CD4-positive, alpha-beta T cell treated with Interleukin-6 for 4 hours (primary cell): Measurements from ENCODE around the gene UNC79.
"Not testable (repeated sequence)": the region's sequence is repeated elsewhere in the genome, so short reads cannot be mapped to it uniquely, and the experiment has no call there.

Experiments used
- DNase-seq: peaks from one replicate; pipeline ENCODE4 v3.0.0-alpha.2; 2020; ENCODE audit warnings: mixed read lengths

Gene UNC79

GRCh38 chr14:93430315-93431035, at the start of gene UNC79:
Gene UNC79 (plus strand): TSS chr14:93430939. CDS start chr14:93431030, 91 bp downstream.
- DNase-seq = no peak

DNA sequence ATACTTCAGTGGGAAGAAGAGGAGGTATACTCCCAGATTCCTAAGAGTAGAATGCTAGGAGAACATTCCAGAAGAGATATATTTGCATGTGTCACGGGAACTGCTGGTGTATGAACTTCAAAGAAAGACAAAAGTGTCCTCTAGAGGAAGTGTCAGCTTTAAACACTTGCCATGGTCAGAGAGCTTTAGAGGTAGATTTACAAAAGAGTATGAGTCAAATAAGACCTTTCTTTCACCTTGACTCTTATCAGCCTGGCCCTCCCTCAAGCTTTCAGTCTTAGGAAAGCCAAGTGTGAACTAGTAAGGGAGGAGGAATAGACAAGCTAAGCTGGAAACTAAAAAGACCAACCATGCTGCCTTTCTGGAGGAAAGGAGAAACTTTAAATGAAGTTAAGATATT, 49.1 kb upstream of the UNC79 start:
- no peak for DNase-seq

DNA sequence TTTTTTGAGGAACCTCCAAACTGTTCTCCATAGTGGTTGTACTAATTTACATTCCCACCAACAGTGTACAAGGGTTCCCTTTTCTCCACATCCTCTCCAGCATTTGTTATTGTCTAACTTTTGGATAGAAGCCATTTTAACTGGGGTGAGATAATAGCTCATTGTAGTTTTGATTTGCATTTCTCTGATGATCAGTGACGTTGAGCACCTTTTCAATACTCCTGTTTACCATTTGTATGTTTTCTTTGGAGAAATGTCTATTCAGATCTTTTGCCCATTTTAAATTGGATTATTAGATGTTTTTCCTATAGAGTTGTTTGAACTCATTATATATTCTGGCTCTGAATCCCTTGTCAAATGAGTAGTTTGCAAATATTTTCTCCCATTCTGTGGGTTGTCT, 46.5 kb upstream of the UNC79 start:
- not testable (repeated sequence) for DNase-seq

- DNase-seq = no peak
These were observed 35.5 kb upstream of the UNC79 start for GRCh38 chr14:93395231-93395630.

GRCh38 chr14:93396456-93396855, 34.3 kb upstream of the UNC79 start:
- no peak for DNase-seq

GRCh38 chr14:93398491-93398890, 32.2 kb upstream of the UNC79 start:
- no peak for DNase-seq

DNA sequence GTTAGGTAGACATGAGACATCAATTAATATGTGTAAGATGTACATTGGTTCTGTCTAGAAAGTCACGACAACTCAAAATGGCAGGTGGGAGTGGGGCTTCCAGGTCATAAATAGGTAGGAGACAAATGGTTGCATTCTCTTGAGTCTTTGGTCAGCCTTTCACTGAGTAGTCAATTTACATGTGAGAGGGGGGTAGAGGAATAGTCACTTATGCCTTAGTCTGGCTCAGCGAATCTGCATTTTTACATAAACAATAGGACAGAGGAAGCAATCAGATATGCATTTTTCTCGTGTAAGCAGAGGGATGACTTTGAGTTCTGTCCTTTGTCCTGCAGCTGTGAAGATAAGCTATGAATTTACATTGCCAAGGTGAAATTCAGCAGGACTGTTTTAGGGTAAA, 27.8 kb upstream of the UNC79 start:
- no peak for DNase-seq

DNA sequence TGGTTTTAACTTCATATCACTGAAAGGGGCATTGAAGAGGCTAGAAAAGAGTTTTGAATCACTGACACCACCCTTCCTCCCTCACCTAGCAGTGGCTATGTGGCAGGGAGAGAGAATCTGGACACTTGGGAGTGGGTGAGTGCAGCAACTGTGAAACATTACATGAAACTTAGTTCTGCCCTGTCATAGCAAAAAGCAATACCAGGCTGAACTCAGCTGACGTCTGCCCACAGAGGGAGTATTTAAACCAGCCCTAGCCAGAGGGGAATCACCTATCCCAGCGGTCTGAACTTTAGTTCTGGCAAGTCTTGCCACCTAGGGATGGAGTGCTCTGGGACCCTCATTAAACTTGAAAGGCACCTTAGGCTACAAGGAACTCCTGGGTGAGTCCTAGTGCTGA, 20.7 kb upstream of the UNC79 start:
- DNase-seq = no peak

DNA sequence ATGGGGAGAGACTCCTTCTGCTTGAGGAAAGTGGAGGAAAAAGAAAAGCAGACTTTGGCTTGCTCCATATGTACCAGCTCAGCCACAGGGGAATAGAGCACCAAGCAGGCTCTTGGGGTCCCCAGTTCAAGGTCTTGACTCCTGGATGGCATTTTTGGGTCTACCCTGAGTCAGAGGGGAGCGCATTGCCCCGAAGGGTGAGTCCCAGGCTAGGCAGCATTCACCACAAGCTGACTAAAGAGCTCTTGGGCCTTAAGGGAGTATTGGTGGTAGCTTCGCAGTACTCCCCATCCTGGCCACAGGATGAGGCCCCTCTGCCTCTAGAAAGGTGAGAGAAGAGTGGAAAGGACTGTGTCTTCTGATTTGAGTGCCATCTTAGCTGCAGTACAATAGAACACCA, 19.8 kb upstream of the UNC79 start:
- DNase-seq = no peak

- not testable (repeated sequence) for DNase-seq
These were observed 5.6 kb upstream of the UNC79 start for GRCh38 chr14:93425136-93425535.

DNA sequence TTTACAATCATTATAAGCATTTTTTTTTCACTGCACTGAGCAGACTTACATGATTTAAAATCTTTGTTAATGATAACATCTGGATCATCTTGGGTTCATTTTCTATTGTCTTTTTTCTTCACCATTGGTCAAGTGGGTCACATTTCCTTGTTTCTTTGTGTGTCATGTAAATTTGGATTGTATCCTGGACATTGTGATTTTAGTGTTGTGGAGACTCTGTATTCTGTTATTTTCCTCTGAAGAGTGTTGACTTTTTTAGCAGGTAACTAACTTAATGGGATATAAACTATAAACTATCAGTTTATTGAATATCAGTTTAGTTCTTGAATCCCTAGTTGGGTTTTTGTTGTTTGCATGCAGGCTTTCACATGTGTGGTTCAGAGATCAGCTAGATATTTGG, 4.0 kb upstream of the UNC79 start:
- DNase-seq = no peak

DNA sequence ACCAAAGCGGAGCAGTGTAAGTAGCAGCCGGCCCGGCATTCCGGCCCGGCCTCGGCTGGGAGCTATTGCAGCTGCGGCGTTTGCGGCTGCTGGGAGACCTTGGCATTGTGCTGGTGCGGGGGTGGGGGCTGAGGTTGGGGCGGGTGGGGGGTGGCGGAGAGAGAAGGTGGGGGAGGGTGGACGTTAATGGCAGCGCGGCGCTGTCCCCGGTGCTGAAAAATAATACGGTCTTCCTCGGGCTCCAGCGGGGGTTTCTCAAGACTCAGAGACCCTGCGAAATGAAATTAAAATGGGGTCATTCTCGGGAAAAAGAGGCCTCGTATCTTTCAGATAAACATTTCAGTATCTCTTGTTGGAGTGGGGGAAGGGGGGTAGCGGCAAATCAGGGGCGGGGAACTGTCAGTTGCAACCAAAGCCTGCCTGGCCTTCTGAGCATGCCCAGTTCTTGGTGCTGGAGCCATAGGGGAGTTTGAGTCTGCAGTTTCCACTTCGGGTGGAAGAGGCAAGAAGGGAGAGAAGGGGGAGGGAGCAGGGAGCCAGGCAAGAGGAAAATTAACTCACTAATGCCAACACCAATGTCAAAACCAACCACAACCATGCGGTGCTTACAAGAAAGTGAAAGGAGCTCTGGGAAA, 414 bp downstream of the UNC79 start:
- no peak for DNase-seq

DNA sequence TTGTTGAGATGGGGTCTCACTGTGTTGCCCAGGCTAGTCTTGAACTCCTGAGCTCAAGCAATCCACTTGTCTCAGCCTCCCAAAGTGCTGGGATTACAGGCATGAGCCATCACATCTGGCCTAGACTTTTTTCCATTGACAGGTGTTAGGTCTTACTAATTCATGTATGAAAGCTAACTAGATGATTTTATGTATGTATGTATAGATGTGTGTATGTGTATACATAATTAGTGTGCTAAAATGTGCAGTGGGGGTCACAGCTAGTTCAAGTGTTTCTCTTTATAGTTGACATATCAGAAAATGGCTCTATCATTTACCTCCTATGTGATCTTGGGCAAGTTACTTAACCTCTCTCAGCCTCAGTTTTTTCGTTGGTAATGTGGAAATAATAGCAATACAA, 23.5 kb downstream of the UNC79 start:
- DNase-seq = no peak

DNA sequence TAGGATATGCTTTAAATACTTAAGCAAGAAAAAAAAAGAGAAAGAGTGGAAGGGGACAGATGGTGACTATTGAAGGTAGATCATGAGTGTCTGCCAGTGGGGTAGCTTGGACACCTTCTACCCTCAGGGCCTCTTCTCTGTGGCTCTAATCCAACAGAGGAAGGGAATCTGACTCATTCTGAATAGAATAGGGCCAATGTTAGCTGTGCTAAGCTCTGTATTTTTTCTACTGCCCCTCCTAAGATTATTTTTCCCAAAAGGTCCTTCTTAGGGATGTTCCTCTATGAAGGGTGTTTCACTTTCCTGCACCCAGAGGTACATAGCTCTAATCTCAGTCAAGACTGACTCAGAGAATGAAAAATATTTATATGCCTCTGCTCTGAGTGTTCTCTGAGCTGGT, 25.6 kb downstream of the UNC79 start:
- no peak for DNase-seq

GRCh38 chr14:93458234-93458633, 27.5 kb downstream of the UNC79 start:
- no peak for DNase-seq

DNA sequence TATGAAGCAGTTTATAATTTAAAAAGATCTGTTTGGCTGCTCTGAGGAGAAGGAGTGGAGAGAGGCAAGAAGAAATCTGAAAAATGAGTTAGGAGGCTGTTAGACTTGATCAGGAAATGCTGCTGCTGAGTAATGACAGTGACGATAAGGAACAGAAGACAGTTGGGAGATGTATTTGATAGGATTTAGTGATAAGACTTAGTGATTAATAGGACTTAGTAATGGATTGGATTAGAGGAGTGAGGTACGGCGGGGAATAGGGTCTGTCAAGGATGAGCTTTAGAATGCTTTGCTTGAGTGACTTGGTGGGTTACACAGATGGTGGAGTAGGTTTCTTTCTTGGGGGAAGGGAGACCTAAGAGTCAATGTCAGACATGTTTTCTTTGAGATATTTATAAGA, 31.7 kb downstream of the UNC79 start:
- no peak for DNase-seq

GRCh38 chr14:93464271-93464670, 33.5 kb downstream of the UNC79 start:
- DNase-seq = no peak

GRCh38 chr14:93475471-93475870, 44.7 kb downstream of the UNC79 start:
- no peak for DNase-seq

DNA sequence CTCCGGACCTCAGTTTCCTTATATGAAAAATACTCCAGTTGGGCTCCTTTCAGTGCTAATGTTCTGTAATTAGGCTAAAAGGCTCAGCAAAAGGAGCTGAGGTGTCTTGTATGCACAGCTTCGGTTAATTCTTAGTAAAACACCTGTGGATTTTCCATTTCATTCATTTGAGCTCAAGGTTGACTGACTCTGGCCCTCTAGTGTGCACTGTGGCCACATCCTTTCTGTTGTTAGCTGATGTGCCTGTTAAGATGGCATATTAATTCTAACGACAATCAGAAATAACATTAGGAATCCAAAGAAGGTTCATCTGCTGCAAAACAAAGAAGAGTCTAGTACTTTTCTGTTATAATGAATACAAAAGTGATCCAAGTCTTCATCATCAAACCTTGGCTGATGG, 45.6 kb downstream of the UNC79 start:
- no peak for DNase-seq

DNA sequence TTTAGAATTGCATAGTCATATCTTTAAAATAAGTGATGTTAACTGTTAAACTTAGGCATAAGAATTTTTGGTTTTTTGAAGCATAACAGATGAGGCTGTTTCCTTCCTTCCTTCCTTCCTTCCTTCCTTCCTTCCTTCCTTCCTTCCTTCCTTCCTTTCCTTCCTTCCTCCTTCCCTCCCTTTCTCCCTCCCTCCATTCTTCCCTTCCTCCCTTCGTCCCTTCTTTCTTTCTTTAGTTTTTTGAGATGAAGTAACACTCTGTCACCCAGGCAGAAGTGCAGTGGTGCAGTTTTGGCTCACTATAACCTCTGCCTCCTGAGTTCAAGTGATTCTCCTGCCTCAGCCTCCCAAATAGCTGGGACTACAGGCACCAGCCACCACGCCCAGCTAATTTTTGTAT, 48.3 kb downstream of the UNC79 start:
- not testable (repeated sequence) for DNase-seq

- no peak for DNase-seq
These were observed 50.1 kb downstream of the UNC79 start for GRCh38 chr14:93480867-93481266.

DNA sequence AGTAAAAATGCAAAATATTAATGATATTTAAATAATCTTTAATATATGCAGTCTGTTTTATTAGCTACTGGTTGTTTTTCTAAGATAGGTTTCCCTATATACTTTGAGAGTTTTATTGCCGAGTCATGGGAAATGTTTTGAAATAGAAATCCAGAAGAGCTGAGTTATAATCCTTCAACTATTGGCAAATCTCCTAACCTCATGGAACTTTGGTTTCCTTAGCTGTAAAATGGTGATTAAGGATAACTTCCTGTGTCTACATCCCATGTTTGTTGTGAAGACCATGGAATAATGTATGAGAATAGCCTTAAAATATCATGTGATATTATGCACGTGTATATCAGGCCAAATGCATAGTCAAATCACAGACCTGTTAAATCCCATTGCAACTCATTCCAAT, 51.0 kb downstream of the UNC79 start:
- no peak for DNase-seq

- no peak for DNase-seq
These were observed 59.3 kb downstream of the UNC79 start for GRCh38 chr14:93490001-93490400.

DNA sequence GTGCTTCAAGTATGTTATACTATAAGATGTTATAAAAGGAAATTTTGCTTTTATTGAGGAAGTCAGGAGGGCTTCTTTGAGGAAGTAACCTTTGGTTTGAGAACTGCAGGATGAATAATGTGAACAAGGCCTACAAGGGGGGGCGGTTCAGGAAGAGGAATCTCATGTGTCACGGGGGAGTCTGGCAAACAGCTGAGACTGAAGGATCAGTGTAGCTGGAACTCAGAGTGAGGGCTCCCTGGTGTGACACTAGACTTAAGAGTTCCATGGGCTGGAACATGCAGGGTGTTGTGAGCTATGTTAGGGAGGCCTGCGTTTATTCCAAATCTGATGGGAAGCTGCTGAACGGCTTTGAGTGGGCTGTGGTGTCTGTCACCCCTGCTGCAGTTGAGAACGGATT, 62.3 kb downstream of the UNC79 start:
- no peak for DNase-seq

DNA sequence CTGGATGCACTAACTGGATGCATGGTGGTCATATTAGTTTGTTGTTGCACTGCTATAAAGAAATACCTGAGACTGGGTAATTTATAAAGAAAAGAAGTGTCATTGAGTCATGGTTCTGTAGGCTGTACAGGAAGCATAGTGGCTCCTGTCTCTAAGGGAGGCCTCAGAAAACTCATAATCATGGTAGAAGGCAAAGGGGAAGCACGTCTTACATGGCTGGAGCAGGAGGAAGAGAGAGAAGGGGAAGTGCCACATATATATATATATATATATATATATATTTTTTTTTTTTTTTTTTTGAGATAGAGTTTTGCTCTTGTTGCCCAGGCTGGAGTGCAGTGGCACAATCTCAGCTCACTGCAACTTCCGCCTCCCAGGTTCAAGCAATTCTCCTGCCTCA, 62.9 kb downstream of the UNC79 start:
- not testable (repeated sequence) for DNase-seq
